Activated T-helper 9 cell treated with anti-CD3 and anti-CD28 coated beads, Interleukin-2, amount 50 U/mL, for 16 hours (primary cell): ENCODE results near the gene AHNAK2.
A peak's percentile ranks its signal among the peaks of the same experiment; 100 is the strongest.
"Not testable (repeated sequence)": the region's sequence is repeated elsewhere in the genome, so short reads cannot be mapped to it uniquely, and the experiment has no call there.

Source experiments
- DNase-seq: peaks from one replicate; pipeline ENCODE4 v3.0.0-alpha.2; 2020; ENCODE audit warnings: low read depth

AHNAK2 gene

DNA sequence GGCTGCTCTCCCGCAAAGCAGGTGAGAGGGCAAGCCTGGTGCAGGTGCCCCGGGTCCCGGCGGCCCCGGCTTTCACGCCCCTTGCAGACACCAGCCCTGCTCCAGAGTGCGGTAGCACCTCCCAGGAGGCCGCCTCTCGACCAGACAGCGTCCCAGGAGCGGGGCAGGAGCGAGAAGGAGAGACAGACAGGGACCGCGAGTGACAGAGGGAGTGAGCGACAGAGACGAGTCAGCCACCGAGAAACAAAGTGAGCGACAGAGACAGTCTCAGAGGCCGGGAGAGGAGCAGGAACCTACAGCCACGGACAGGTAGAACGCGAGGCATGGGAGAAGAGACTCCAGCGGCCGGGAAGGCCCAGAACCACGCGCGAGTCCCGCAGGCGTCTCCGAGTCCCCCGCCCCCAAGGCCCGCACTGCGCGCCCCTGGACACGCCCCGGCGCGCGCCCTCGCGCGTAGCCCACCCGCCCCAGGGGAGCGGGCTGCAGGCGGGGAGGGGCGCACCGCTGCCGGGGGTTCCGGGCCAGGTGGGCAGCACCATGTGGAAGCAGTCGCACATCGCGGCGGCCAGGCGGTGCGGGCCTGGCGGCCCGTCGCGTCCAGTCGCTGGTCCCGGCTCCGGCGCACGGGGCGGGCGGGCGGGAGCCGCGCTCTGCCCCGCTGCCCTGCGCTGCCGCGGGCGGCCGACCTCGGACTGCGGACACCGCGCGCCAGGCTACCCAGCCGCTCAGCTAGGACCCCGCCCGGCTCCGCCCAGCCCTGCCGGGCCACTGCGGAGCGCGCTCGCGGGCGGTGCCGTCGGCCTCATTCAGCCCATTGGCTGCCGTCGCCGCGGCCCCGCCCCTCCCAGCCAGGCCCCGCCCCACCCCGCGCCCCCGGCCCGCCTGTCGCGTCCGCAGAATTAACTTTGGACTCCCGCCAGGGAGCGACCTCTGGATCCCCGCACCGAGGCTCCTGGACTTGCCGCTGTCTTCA lies at the start of gene AHNAK2:
Gene AHNAK2, minus strand, starts transcription at position 694 of the 973 bp plus-strand sequence. Its CDS starts 137 bp downstream, at position 557.
- DNase-seq: peak; percentile 43

DNA sequence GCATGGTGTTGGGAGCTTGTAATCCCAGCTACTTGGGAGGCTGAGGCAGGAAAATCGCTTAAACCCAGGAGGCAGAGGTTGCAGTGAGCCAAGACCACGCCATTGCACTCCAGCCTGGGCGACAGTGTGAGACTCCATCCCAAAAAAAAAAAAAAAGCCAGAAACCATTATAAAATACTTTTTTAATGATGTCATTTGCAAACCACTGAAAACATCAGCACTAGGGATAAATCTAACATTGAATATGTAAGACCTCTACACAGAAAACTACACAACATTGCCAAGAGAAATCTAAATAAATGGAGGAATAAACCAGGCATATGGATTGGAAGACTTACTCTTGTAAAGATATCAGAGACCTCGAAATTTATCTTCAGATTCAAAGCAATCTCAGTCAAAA lies 49.5 kb upstream of the AHNAK2 start:
- DNase-seq: not testable (repeated sequence)

- no peak for DNase-seq
Observed at GRCh38 chr14:105026802-105027563, 48.8 kb upstream of the AHNAK2 start.

DNA sequence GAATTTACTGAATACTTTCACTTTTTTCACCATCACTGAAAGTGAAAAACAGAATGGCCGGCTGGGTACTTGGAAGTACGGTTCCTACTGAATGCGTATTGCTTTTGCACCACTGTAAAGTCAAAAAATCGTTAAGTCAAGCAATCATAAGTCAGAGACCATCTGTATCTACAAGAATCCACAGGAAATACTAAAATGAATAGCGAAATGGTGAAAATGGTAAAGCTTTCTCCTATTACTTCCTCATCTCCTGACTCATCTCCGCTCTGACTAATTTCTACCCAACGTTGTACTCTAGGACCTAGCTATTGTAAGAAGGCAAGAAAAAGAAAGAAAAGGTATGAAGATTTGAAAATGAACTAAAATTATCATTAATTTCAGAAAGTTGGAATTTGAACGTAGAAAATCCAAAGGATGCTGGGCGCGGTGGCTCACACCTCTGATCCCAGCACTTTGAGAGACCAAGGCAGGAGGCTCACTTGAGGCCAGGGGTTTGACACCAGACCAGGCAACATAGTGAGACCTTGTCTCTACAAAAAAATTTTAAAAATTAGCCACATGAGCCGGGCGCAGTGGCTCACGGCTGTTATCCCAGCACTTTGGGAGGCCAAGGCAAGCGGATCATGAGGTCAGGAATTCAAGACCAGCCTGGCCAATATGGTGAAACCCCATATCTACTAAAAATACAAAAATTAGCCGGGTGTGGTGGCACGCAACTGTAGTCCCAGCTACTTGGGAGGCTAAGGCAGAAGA lies 48.0 kb upstream of the AHNAK2 start:
- DNase-seq: no peak

DNA sequence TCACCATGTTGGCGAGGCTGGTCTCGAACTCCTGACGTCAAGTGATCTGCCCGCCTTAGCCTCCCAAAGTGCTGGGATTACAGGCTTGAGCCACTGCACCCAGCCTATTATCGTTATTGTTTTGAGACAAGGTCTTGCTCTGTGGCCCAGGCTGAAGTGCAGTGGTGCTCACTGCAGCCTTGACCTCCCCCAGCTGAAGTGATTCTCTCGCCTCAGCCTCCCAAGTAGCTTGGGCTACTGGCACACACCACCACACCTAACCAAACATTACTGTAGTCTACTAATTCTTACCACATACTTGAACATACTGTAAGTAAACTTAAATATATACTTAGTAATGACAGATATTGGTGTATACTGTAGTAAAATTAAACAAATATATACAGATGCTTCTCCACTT lies 47.3 kb upstream of the AHNAK2 start:
- no peak for DNase-seq

- no peak for DNase-seq
Observed at GRCh38 chr14:105023791-105024480, 45.8 kb upstream of the AHNAK2 start.

GRCh38 chr14:105023144-105023543 lies 45.0 kb upstream of the AHNAK2 start:
- DNase-seq: no peak

DNA sequence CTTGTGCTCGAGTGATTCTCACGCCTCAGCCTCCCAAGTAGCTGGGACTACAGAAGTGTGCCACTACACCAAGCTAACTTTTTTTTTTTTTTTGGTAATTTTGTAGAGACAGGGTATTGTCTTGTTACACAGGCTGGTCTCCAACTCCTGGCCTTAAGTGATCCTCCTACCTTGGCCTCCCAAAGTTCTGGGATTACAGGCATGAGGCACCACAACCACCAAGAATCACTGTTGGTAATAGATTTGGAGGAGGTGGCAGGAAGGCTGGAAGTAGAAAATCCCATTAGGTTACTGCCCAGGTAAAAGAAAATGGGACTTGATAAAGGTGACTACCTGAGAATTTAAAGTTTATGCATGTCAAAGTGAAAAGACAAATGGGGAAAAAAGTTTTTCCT lies 44.1 kb upstream of the AHNAK2 start:
- no peak for DNase-seq

DNA sequence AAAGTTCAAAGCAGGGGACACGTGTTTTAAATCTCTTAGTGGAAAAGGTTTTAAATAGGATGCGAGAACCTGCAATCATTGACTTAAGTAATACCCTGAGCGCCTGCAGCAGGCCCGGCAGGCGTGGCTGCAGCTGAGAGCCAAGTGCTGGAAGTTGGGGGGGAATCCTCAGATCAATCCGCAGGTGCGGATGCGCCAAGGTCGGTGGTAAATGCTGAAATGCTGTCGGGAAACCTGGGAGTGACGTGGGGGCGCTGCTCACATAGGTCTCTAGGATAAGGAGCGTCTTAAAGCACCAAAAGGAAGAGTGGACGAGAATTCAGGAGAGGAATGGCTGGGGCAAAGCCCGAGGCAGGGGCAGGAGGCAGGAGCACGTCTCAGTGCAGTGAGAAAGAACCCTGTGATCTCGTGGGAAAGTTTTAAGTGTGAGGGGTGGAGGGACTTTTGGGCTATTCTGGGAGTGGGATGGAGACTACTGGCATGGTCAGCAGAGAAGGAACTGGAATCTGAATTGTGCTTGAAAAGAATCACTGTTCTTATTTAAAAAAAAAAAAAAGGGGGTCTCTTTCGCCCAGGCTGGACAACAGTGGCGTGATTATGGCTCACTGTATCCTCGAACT lies 43.6 kb upstream of the AHNAK2 start:
- DNase-seq: no peak

DNA sequence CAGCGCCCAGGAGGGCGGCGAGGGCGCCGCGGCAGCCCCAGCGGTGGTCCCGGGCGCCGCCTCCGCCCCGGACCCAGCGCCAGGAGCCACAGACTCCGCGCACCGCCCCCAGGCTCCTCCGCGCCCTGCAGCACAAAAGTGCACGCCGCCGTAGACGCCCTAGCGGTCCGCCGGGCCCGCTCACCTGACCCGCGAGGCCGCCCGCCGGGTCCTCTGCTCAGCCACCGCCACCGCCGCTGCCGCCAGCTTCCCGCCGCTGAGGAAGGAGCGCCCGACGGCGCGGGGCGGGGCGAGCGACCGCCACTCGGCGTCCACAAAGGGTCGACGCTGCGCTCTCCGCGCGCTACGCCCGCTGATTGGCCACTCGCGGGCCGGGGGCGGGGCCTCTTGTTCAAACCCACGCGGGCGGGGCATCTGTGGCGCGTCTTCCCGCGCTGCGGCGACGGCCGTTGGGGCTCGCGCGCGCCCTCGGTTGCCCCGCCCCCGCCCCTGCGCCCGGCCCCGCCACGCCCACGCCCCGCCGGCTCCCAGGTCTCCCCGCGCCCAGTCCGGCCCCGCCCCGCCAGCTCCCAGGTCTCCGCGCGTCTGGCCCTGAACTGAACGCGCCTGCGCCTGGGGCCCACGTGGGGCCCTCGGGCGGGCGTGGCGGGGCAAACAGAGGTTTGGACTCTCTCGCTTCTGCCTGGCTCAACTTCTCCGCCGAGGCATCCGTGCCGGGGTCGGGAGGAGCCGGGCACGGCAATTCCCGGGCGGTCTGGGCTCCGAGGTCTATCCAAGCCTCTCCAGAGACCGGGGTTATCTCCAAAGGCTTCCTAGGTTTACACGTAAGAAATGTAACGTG lies 42.9 kb upstream of the AHNAK2 start, which contains the start of gene CDCA4:
Gene CDCA4, minus strand, starts transcription at position 269 of the 841 bp plus-strand sequence. CDS start 9,154 bp downstream, outside the sequence.
- DNase-seq: peak; percentile 98

- DNase-seq: peak; percentile 54
Observed at GRCh38 chr14:105019861-105020814, 42.0 kb upstream of the AHNAK2 start.

- DNase-seq: no peak
Observed at GRCh38 chr14:105018414-105018813, 40.2 kb upstream of the AHNAK2 start.

- DNase-seq: no peak
Observed at GRCh38 chr14:105015905-105016304, 37.7 kb upstream of the AHNAK2 start.

GRCh38 chr14:105015242-105015641 lies 37.1 kb upstream of the AHNAK2 start:
- no peak for DNase-seq

DNA sequence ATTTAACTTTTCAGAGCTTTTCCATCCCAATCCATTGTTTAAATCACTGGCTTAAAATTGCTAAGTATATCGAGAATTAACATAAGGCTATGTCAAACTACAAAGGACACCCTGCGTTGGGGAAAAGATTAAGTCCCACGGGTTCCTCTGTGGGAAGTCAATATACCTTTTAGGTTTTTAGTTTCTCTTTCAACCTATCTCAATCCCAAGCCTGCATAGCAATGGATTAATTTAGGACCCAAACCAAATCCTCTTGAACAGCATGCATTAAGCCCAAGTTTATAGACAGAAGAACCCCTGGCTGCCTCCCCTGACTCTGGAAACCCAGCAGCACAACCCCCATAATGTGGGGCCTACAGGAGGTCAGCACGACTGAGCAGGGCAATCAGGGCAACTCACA lies 36.5 kb upstream of the AHNAK2 start:
- no peak for DNase-seq

DNA sequence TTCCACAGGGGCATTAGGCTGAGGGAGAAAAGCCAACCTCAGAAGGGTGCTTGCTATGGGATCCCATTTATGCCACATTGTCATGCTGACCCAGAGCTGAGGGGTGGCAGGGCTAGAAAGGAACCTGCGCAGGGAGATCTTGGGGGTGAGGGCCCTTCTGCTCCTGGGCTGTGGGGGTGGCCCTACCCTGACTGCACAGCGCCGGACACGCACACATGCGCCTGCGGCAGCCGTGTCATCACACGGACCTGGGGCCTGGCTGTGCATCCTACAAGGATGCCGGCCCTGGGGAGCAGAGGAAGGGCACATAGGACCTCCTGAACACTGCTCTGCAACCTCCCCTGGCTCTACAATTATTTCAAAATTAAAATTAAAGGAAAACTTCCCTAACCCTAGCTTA lies 35.9 kb upstream of the AHNAK2 start:
- DNase-seq: no peak

- DNase-seq: no peak
Observed at GRCh38 chr14:105013150-105013785, 35.1 kb upstream of the AHNAK2 start.
